Thyroid gland (tissue), 4 donors: ENCODE results near the gene RNF217. TPM values are rescaled to one million over a fixed set of nuclear protein-coding genes. Genes with fewer than 3 reads are reported as not detected.

Experiments used
- DNase-seq, 2 donors: peaks; one replicate each; pipeline ENCODE4 v3.0.0-alpha.2; 2019
- H3K27ac ChIP-seq, 3 donors: fragments of 200-600 bp; sonication (generic); 1 replicate in 2 of 3; 2 replicates in 1 of 3; pipeline ENCODE4 v1.5.1; 2016 to 2019; ENCODE audit warnings: mild to moderate bottlenecking in 1 of 3, moderate library complexity in 1 of 3
- H3K27me3 ChIP-seq: fragments of 200-600 bp; sonication (generic); one replicate; pipeline ENCODE4 v1.5.1; 2019
- H3K36me3 ChIP-seq, 2 donors: fragments of 200-600 bp; sonication (generic); one replicate each; pipeline ENCODE4 v1.5.1; 2016 to 2019
- H3K4me1 ChIP-seq, 2 donors: fragments of 200-600 bp; sonication (generic); one replicate each; pipeline ENCODE4 v1.5.1; 2017 to 2019
- H3K4me3 ChIP-seq, 3 donors: fragments of 200-600 bp; sonication (generic); replicated peaks in 1 of 3; 1 replicate in 2 of 3; 2 replicates in 1 of 3; pipeline ENCODE4 v1.5.1; 2016; ENCODE audit warnings: mild to moderate bottlenecking in 1 of 3
- H3K9me3 ChIP-seq: fragments of 200-600 bp; sonication (generic); one replicate; pipeline ENCODE4 v1.5.1; 2017
- POLR2A ChIP-seq, 2 donors: fragments of 450-650 bp; IDR thresholded peaks; one replicate each; pipeline ENCODE4 v1.6.1; 2017; ENCODE audit warnings: antibody characterized with exemption in 2 of 2, mild to moderate bottlenecking in 2 of 2, moderate library complexity in 1 of 2
- WGBS, 2 donors: methylation state at CpG; one replicate each; pipeline ENCODE4 v1.1.5; 2017; 5-methylcytosine and 5-hydroxymethylcytosine counted together
- intact Hi-C: fragments of 100-400 bp; cut with DNase I; formaldehyde crosslinking; loops from one replicate; pipeline ENCODE4 v1.15.1; 2023
- total RNA-seq, 4 donors: library from RNA; depleted of rRNA; stranded (reverse); fragments of >200 nt; gene quantifications; one replicate each; pipeline ENCODE4 v1.2.3, GENCODE V29; 2016
- TF ChIP-seq, protein P1 (sequence below), 6 experiments: fragments of 200-600 bp in 3 of 6; fragments of 450-650 bp in 3 of 6; sonication (generic) in 3 of 6; IDR thresholded peaks; one replicate each; pipeline ENCODE4 v1.5.1; 2016 to 2019; ENCODE audit warnings: antibody characterized with exemption in 6 of 6, mild to moderate bottlenecking in 2 of 6, inconsistent platforms in 1 of 6, moderate library complexity in 1 of 6

Gene RNF217
- total RNA-seq, 4 donors from 2014 or later, result 29.0 to 53.7 (median 31.0) TPM

GRCh38 chr6:124926435-124926834, 35.8 kb upstream of the RNF217 start:
- no peaks in the 10 kb centered on the region for H3K9me3 ChIP-seq
- H3K36me3 ChIP-seq, result no peaks in the 10 kb centered on the region
- H3K4me3 ChIP-seq, result no peak overlapping the region
- no peak overlapping the region for H3K27ac ChIP-seq
- no peaks in the 10 kb centered on the region for H3K4me1 ChIP-seq
- intact Hi-C loops, result no loop called here
- DNase-seq, result no peak
- no peaks in the 10 kb centered on the region for H3K27me3 ChIP-seq
- TF ChIP-seq, protein P1, sequence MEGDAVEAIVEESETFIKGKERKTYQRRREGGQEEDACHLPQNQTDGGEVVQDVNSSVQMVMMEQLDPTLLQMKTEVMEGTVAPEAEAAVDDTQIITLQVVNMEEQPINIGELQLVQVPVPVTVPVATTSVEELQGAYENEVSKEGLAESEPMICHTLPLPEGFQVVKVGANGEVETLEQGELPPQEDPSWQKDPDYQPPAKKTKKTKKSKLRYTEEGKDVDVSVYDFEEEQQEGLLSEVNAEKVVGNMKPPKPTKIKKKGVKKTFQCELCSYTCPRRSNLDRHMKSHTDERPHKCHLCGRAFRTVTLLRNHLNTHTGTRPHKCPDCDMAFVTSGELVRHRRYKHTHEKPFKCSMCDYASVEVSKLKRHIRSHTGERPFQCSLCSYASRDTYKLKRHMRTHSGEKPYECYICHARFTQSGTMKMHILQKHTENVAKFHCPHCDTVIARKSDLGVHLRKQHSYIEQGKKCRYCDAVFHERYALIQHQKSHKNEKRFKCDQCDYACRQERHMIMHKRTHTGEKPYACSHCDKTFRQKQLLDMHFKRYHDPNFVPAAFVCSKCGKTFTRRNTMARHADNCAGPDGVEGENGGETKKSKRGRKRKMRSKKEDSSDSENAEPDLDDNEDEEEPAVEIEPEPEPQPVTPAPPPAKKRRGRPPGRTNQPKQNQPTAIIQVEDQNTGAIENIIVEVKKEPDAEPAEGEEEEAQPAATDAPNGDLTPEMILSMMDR (IDR thresholded peaks at IDR 0.05), result no peak
- no peak for TF ChIP-seq POLR2A (IDR thresholded peaks at IDR 0.05)
- WGBS, 2 donors, result 89 to 96% methylated on average over 2 of the region's 2 CpGs

DNA sequence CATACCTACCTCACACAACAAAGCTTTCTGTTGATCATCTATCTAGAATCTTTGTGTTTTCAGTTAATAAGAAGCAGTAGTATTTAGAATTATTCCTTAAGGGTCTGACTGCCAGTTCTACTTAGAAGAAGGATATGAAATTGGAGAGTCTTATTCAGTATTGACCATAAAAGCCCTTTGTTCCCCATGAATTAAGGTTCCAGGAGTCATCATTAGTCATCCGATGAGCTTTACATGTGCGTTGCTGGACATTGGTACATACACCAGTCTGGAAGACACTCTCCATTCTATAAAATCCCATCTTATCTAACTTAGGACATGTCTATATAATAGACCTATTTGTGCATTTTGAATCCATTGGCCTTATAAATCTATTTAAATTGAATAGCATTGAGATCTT, 34.4 kb upstream of the RNF217 start:
- Histone ChIP-seq H3K9me3 (no peaks in the 10 kb centered on the region), H3K27me3 (no peaks in the 10 kb centered on the region), H3K27ac (no peak overlapping the region), H3K4me3 (no peak overlapping the region), H3K4me1 (no peaks in the 10 kb centered on the region), H3K36me3 (no peaks in the 10 kb centered on the region)
- 94 to 95% methylated on average over 2 of the region's 2 CpGs for WGBS, 2 donors
- TF ChIP-seq, protein P1 (IDR thresholded peaks at IDR 0.05), result no peak
- no peak for TF ChIP-seq POLR2A (IDR thresholded peaks at IDR 0.05)
- intact Hi-C loops, result no loop called here
- no peak for DNase-seq

DNA sequence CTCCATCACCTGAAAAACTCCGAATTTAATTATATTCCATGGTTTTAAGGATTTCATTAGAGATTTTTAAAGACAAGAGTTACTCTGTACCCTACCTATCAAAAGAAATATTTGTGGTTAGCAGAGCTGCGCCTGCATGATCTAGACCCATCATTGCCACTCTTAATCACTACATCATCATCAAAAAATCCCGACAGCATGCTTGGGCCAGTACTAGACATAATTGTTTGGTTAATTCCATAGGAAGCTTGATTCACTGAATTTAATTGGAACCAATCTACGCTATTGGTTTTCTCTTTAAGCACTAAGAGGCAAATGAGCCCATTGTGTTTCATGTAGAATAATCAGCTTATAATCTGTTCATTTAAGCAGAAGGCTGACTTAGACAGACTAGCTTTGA, 33.4 kb upstream of the RNF217 start:
- TF ChIP-seq, protein P1 (IDR thresholded peaks at IDR 0.05), result no peak
- no peak for TF ChIP-seq POLR2A (IDR thresholded peaks at IDR 0.05)
- Histone ChIP-seq H3K4me1 (no peaks in the 10 kb centered on the region), H3K4me3 (no peak overlapping the region), H3K27me3 (no peaks in the 10 kb centered on the region), H3K27ac (no peak overlapping the region), H3K36me3 (no peaks in the 10 kb centered on the region), H3K9me3 (no peaks in the 10 kb centered on the region)
- intact Hi-C loops, result no loop called here
- 78 to 81% methylated on average over 4 of the region's 4 CpGs for WGBS, 2 donors
- DNase-seq, result no peak

DNA sequence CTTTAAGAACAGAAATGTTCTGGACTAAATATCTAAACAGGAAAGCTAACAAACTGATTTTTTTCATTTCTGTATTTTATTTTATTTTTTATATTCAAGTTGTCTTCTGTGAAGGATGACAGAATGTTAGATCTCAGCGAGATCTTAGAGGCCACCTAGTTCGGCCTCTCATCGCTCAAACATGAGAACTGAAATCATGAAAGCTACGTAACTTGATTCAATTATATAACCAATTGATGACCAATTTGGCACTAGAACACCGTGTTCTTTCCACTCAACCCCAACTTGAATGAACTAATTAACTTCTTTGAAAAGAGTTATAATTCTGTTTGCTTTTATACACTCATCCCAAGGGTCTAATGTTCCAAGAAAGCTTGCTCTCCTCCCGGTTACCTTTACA, 24.6 kb upstream of the RNF217 start:
- TF ChIP-seq, protein P1 (IDR thresholded peaks at IDR 0.05), result no peak
- TF ChIP-seq POLR2A (IDR thresholded peaks at IDR 0.05), result no peak
- Histone ChIP-seq H3K27ac (peak overlapping the region in 1 of 3 donors; percentile 9), H3K4me3 (no peak overlapping the region), H3K27me3 (no peaks in the 10 kb centered on the region), H3K9me3 (no peaks in the 10 kb centered on the region), H3K36me3 (no peaks in the 10 kb centered on the region), H3K4me1 (peaks cover 6 to 22% of the 10 kb centered on the region in 2 donors)
- intact Hi-C loops, result no loop called here
- DNase-seq, result no peak
- 82 to 90% methylated on average over 6 of the region's 6 CpGs for WGBS, 2 donors

GRCh38 chr6:124941259-124941658, 21.0 kb upstream of the RNF217 start:
- intact Hi-C loops, result no loop called here
- DNase-seq, result no peak
- Histone ChIP-seq H3K36me3 (no peaks in the 10 kb centered on the region), H3K27ac (no peak overlapping the region), H3K4me1 (peaks cover 6 to 21% of the 10 kb centered on the region in 2 donors), H3K4me3 (no peak overlapping the region), H3K27me3 (no peaks in the 10 kb centered on the region), H3K9me3 (no peaks in the 10 kb centered on the region)
- TF ChIP-seq, protein P1 (IDR thresholded peaks at IDR 0.05), result no peak
- TF ChIP-seq POLR2A (IDR thresholded peaks at IDR 0.05), result no peak
